ENCODE data around the gene ARHGAP11A.

Gene ARHGAP11A

DNA sequence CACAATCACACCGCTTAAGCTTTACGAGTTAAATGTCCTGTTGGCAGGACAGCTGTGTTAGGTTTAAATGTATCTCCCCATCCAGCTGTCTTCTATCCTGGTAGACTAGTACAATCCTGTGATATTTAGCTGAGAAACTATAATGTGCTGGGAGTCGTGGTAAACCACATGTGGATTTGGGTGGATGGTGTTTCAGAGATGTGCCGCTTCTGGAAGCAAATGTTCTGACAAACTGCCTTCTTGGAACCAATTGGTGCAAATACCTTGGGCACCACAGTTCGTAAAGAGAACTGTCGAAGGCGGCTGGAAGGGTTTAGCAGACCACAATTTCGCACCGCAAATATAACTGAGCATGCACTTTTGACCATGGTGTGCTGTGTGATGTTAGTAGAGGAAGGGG is 41.2 kb downstream of the ARHGAP11A start:
- H3K27me3 ChIP-seq (ENCODE audit: insufficient read depth, low read length), result no peaks in the 10 kb centered on the region
- TF ChIP-seq EZH2 (IDR thresholded peaks at IDR 0.05; ENCODE audit: borderline replicate concordance, low read length), result no peak
- TF ChIP-seq, protein P1, sequence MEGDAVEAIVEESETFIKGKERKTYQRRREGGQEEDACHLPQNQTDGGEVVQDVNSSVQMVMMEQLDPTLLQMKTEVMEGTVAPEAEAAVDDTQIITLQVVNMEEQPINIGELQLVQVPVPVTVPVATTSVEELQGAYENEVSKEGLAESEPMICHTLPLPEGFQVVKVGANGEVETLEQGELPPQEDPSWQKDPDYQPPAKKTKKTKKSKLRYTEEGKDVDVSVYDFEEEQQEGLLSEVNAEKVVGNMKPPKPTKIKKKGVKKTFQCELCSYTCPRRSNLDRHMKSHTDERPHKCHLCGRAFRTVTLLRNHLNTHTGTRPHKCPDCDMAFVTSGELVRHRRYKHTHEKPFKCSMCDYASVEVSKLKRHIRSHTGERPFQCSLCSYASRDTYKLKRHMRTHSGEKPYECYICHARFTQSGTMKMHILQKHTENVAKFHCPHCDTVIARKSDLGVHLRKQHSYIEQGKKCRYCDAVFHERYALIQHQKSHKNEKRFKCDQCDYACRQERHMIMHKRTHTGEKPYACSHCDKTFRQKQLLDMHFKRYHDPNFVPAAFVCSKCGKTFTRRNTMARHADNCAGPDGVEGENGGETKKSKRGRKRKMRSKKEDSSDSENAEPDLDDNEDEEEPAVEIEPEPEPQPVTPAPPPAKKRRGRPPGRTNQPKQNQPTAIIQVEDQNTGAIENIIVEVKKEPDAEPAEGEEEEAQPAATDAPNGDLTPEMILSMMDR (IDR thresholded peaks at IDR 0.05; ENCODE audit: low read length), result no peak
- H3K4me2 ChIP-seq (ENCODE audit: low read length), result no peak overlapping the region

DNA sequence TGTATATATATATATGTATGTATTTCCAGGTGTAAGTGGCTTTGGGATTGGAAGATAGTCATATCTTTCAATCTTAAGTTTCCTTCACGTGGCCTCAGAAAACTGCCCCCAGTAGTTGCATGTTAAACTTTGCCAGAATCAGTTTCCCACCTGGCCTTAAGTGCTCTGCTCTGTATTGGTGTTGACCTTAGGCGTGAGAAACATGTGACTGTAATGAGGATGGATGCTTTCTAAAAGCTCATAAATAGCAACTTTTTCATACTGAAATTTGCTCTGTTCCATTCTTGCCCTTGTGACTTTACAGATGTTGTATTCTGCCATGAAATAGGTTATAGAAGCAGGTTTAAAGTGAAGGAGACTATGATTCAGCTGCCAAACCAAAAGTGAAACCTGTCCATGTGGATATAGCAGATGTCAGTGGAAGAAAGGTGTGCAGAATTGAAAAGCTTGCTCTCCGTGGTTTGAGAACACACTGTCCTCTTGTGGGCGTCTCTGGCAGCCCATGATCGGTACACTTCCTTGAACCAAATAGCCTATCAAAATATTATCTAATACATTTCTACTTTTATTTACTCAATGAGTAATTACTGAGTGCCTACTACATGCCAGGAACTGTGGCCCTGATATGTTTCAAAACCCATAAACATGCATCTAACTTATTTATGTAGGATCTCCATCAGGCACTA is 42.0 kb downstream of the ARHGAP11A start:
- Histone ChIP-seq H3K9me3 (ENCODE audit: low read length) (no peaks in the 10 kb centered on the region), H4K20me1 (ENCODE audit: insufficient read depth, low read length) (no peaks in the 10 kb centered on the region), H3K4me2 (ENCODE audit: low read length) (no peak overlapping the region), H3K4me3 (ENCODE audit: low read depth, low read length, poor library complexity, severe bottlenecking) (no peak overlapping the region), H3K27me3 (ENCODE audit: insufficient read depth, low read length) (no peaks in the 10 kb centered on the region), H3K79me2 (ENCODE audit: insufficient read depth, low read length) (no peaks in the 10 kb centered on the region), H2AFZ (ENCODE audit: low read length) (no peak overlapping the region), H3K9me2 (ENCODE audit: low read depth, low read length) (no peaks in the 10 kb centered on the region), H3K9ac (ENCODE audit: low read length) (no peak overlapping the region), H3K27ac (ENCODE audit: low read depth, low read length, poor library complexity, severe bottlenecking) (no peak overlapping the region), H3K36me3 (ENCODE audit: insufficient read depth, low read length) (peaks cover 39% of the 10 kb centered on the region), H3K4me1 (ENCODE audit: insufficient read depth, low read length, severe bottlenecking) (no peaks in the 10 kb centered on the region), H3F3A (ENCODE audit: insufficient read depth, low read length) (no peaks in the 10 kb centered on the region)
- TF ChIP-seq EZH2 (IDR thresholded peaks at IDR 0.05; ENCODE audit: borderline replicate concordance, low read length), result no peak
- TF ChIP-seq, protein P1 (IDR thresholded peaks at IDR 0.05; ENCODE audit: low read length), result no peak

More for the DNA sequence above, 41.2 kb downstream of the ARHGAP11A start:
- Histone ChIP-seq H3K4me3 (ENCODE audit: low read depth, low read length, poor library complexity, severe bottlenecking) (no peak overlapping the region), H3K27ac (ENCODE audit: low read depth, low read length, poor library complexity, severe bottlenecking) (no peak overlapping the region), H3K79me2 (ENCODE audit: insufficient read depth, low read length) (no peaks in the 10 kb centered on the region), H4K20me1 (ENCODE audit: insufficient read depth, low read length) (no peaks in the 10 kb centered on the region), H3K36me3 (ENCODE audit: insufficient read depth, low read length) (peaks cover 48% of the 10 kb centered on the region), H2AFZ (ENCODE audit: low read length) (no peak overlapping the region), H3K9me2 (ENCODE audit: low read depth, low read length) (no peaks in the 10 kb centered on the region), H3K9me3 (ENCODE audit: low read length) (no peaks in the 10 kb centered on the region), H3K4me1 (ENCODE audit: insufficient read depth, low read length, severe bottlenecking) (no peaks in the 10 kb centered on the region), H3F3A (ENCODE audit: insufficient read depth, low read length) (no peaks in the 10 kb centered on the region), H3K9ac (ENCODE audit: low read length) (no peak overlapping the region)

DNA sequence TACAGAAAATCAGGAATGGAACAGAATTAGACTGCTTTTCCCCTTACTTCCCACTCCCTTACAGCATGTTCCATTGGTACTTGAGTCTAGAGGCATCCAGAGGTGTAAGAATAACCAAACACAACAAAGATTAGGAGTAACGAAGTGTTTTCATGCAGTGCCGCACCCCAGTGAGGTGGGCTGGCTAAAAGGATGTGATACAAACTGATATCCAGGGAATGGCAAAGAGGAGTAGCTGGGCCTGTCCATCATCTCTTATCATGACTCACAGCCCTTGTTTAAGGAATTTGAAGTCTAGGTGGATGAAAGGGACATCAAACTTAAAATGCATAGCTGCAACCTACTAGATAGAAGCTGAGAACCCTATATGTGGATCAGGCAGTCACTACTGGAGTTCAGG is 42.6 kb downstream of the ARHGAP11A start:
- no peaks in the 10 kb centered on the region for H3K9me2 ChIP-seq (ENCODE audit: low read depth, low read length)
- no peaks in the 10 kb centered on the region for H3K9me3 ChIP-seq (ENCODE audit: low read length)
- H3K9ac ChIP-seq (ENCODE audit: low read length), result no peak overlapping the region
- peaks cover 37% of the 10 kb centered on the region for H3K36me3 ChIP-seq (ENCODE audit: insufficient read depth, low read length)
- H4K20me1 ChIP-seq (ENCODE audit: insufficient read depth, low read length), result no peaks in the 10 kb centered on the region
- H3K27ac ChIP-seq (ENCODE audit: low read depth, low read length, poor library complexity, severe bottlenecking), result no peak overlapping the region
- TF ChIP-seq, protein P1 (IDR thresholded peaks at IDR 0.05; ENCODE audit: low read length), result no peak
- TF ChIP-seq EZH2 (IDR thresholded peaks at IDR 0.05; ENCODE audit: borderline replicate concordance, low read length), result no peak
- H3K79me2 ChIP-seq (ENCODE audit: insufficient read depth, low read length), result no peaks in the 10 kb centered on the region
- no peak overlapping the region for H2AFZ ChIP-seq (ENCODE audit: low read length)
- no peaks in the 10 kb centered on the region for H3F3A ChIP-seq (ENCODE audit: insufficient read depth, low read length)
- no peaks in the 10 kb centered on the region for H3K4me1 ChIP-seq (ENCODE audit: insufficient read depth, low read length, severe bottlenecking)
- no peak overlapping the region for H3K4me2 ChIP-seq (ENCODE audit: low read length)
- H3K27me3 ChIP-seq (ENCODE audit: insufficient read depth, low read length), result no peaks in the 10 kb centered on the region
- no peak overlapping the region for H3K4me3 ChIP-seq (ENCODE audit: low read depth, low read length, poor library complexity, severe bottlenecking)
